Fibroblast of lung (primary cell): ENCODE results near the gene UQCRHL.

ENCODE experiments used
- EZH2 ChIP-seq: IDR thresholded peaks from 2 replicates; pipeline ENCODE4 v1.5.1; 2012; ENCODE audit warnings: low read length, control low read depth, mild to moderate bottlenecking; ENCODE audit errors: missing control alignments
- TF ChIP-seq, protein P1 (sequence below), 2 donors: IDR thresholded peaks in 1 of 2; conservative IDR thresholded peaks in 1 of 2; 1 replicate in 1 of 2; 2 replicates in 1 of 2; pipeline ENCODE4 v1.5.1; 2011 to 2012; ENCODE audit warnings: low read length in 2 of 2, control low read depth in 1 of 2, inconsistent platforms in 1 of 2, low read depth in 1 of 2, mild to moderate bottlenecking in 1 of 2

- TF ChIP-seq, protein P1, sequence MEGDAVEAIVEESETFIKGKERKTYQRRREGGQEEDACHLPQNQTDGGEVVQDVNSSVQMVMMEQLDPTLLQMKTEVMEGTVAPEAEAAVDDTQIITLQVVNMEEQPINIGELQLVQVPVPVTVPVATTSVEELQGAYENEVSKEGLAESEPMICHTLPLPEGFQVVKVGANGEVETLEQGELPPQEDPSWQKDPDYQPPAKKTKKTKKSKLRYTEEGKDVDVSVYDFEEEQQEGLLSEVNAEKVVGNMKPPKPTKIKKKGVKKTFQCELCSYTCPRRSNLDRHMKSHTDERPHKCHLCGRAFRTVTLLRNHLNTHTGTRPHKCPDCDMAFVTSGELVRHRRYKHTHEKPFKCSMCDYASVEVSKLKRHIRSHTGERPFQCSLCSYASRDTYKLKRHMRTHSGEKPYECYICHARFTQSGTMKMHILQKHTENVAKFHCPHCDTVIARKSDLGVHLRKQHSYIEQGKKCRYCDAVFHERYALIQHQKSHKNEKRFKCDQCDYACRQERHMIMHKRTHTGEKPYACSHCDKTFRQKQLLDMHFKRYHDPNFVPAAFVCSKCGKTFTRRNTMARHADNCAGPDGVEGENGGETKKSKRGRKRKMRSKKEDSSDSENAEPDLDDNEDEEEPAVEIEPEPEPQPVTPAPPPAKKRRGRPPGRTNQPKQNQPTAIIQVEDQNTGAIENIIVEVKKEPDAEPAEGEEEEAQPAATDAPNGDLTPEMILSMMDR (conservative IDR thresholded peaks at IDR 0.05 in 1 of 2, IDR thresholded peaks at IDR 0.05 in 1 of 2; ENCODE audit: low read depth in 1 of 2, low read length in 2 of 2), result no peak
- no peak for TF ChIP-seq EZH2
Measured at GRCh38 chr1:15825800-15826199, 18.4 kb upstream of the UQCRHL start.
